HPDE6-E6E7 (cell line): ENCODE data around the gene PDE1A.

Experiments
- DNase-seq: peaks from one replicate; pipeline ENCODE4 v3.0.0; 2011; ENCODE audit warnings: missing footprints; ENCODE audit errors: extremely low spot score

The PDE1A gene

DNA sequence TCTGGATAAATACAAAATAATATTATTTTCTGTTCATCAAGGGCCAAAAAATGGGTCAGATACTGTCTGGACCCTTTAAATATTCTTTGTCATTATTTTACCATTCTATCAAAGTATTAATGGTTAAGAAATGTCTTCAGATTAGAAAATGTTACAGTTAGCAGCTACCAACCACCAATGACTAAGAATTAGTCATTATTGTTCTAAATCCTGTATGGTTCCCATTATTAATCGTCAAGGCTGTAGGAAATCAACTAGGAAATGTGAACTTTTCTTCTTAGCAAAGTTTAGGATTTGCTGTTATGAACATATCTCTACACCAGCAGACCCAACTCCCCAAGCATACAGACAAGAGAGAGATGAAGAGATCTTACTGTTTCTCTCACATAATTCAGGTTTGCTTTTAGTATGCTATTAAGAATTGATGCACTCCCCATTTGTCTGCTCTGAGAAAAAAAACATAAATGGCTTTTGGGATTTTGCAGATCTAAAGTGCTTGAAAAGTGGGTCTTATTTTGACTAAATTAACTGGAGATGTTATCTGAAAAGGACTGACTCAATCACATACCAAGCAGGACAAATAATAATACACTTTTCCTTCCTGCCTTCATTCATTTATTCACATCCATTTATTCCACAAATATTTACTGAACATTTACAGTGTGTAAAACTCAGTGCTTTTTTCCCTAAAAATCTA lies 293.5 kb downstream of the PDE1A start:
- DNase-seq, result no peak

DNA sequence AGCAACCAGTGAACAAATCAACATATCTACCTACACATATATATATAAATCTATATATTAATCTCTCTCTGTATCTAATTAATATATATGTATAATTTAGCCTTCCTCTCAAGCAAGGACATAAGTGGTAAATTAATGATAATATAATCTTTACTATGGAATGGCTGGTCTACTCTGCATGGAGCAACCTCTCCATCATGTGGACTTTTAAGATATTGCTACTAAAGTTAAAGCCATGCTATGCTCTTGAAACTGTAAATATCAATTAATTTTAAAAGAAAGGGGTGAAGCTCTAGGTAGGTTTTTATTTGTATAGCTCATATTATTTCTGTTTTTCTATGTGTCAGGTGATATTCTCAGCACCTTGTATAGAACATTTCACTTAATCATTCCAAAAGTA lies 294.2 kb downstream of the PDE1A start:
- no peak for DNase-seq

DNA sequence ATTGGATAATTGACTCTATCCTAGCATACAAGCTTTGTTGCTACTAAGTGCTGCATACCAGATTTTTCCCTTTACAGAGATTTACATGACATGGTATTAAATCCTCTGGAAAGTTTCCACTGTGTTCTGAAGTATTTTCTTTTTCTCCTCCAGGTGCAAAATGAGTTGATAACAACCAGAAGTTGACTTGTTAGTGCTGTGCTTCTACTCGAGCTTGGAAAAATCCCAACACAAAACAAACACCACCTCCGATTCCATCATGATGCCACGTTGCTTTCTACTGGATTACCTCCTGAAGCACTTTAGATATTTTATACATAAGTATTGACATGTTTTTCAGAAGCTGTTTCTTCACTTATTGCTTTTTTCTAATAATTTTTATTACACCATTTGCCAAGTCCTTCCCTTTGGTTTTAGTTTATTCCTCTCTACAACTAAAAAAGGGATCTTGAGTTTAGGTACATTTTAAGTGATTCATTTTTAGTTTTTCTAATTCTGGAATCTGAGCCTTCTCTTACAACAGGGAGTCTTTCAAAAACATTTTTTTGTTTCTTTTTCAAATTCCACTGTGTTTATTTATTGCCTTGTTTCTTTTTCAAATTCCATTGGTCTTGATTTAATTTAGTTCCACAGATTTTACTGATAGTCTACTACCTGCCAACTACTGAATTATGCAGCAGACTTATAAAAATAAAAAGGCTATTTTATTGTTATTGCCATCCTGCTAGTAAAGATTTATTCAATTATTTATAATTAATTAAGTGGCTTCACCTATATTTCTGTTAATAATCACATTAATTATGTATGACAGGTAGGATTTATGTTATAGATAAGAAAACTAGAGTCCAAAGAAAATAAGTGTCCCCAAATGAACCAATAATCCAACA lies 297.8 kb downstream of the PDE1A start:
- DNase-seq, result no peak

DNA sequence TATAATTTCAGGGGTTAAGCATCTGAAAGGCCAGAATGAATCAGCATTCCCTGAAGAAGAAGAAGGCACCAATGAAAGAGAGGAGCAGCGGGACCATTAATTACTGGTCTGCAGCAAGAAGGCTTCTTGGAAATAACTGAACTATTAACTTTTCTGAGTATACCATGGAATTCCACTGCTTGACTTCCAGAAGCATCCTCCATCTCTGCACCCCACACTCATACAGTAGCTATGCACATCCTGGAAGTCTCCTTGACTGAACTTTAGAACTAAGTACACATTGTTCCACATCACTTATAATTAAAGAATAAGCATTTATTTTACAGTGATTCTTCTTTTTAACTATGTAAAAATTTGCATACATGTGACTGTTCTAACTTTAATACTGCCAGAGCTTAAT lies 309.6 kb downstream of the PDE1A start:
- no peak for DNase-seq

DNA sequence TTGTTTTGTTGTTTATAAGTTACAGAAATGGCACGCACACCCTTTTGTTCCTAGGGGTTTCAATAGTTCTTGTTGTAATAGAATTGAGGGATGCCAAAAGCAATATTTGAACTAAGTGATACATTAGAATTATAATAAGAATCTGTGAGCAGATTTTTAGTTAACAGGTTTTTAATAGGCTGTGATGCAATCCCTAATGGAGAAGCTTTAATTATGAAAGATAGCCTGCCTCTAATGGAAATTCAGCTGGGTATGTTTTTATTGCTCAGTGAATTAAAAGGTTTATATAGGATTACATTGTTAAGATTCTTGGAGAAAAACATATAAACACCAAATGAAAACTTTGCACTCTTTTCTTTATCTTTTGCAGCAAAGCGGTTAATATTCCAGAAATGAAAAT lies 310.1 kb downstream of the PDE1A start:
- DNase-seq, result no peak

DNA sequence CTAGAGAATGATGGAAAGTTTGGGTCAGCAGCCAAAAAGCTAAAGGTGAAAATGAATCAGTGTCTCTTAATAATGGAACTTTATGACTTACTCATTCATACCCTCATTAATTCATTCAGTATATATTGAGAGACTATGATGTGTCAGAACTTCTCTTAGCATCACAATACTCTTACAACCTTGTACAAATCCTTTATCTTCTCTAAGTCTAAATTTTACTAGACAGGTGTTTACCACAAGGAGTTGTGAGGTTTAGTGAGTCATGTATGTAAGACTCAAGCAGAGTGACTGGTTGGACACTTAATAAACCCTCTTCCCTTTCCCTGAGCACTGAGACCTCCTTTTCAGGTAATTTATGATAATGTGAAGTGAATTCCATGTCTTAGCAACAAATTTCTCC lies 311.6 kb downstream of the PDE1A start:
- DNase-seq, result no peak

DNA sequence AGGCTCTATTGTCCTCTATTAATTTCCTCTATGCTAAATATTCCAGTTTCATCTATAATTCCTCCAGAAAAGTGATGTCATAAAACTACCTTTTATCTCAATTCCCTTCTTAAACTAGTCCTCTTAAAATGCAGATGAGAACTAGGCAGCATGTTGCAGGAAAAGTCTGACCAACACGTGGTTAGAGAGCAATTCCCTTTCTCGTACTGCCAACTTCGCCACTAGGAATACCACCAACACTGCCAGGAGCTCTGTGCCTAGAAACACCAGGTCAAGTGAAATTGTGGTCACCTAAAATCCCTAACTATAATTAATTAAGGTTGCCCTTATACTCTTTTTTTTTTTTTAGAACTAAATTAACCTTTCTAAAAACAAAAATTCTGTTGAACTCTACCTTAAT lies 313.5 kb downstream of the PDE1A start:
- DNase-seq, result no peak

DNA sequence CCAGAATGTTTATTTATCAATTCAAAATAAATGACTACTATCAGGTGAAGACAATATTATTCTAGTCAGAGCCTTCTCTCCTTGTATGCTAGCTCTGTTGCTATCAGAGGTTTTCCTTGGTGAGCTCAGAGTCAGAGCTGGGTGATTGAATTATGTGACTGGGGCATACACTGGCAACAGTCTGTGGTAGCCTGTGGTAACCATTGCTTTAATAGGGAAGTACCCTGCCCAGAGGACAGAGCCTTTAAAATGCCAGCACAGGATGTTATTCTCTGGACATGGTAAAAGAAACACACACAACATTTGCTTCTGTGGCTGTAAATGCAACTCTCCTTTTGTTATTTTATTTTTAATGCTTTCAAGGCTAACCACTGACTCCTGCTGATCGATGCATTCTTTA lies 316.5 kb downstream of the PDE1A start:
- no peak for DNase-seq

DNA sequence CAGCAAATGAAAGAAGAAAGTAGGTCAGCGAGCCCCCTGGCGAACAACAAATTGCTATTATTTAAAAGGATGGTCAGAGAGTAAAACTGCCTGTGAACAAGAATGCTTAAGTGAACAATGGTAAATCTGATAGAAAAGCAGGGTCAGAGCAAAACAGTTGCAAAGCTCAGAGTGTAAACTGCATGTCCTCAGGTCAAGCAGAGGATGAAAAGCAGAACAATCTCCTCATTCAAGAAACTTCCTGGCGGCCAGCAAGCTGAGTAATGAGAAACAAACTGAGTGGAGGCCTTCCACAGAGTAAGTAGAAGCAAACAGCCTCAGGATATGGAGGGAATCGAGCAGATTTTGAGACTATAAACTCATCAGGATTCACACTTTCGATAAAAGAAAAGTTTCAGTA lies 323.3 kb downstream of the PDE1A start:
- no peak for DNase-seq

DNA sequence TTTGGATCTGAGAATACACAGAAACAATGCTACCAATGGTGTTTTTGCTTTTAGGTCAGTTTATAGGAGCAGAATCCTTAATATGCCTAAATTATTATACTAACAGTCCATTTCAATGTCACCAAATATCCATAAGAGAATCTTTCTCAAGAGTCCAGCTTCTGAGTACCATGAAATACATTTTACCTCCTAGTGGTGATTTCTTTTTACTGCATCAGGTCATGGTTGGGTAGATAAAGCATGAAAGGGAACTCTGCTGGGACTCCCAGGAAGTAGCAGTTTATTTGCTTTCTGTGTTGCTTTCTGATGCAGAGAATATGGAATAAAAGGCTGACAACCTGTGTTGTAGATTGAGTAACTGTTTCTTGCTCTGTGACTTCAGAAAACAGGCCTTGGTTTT lies 325.6 kb downstream of the PDE1A start:
- DNase-seq, result no peak

DNA sequence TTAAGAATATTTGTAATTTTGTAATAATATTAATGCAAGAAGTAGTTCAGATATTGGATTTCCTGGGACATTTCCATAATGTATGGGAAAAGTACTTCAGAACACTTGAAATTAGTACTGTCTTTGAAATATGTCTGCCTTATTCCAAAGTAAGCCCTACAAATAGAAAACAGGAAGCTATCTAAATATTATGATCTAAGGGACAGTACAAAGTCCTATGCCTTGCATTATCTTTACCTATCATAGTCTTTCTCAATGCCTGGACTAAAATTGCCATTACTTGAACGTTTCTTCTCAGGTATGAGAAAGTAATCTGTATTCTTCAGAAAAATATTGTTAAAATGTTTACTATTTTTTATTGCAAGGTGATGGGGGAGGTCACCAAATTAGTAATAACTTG lies 328.2 kb downstream of the PDE1A start:
- DNase-seq, result no peak

DNA sequence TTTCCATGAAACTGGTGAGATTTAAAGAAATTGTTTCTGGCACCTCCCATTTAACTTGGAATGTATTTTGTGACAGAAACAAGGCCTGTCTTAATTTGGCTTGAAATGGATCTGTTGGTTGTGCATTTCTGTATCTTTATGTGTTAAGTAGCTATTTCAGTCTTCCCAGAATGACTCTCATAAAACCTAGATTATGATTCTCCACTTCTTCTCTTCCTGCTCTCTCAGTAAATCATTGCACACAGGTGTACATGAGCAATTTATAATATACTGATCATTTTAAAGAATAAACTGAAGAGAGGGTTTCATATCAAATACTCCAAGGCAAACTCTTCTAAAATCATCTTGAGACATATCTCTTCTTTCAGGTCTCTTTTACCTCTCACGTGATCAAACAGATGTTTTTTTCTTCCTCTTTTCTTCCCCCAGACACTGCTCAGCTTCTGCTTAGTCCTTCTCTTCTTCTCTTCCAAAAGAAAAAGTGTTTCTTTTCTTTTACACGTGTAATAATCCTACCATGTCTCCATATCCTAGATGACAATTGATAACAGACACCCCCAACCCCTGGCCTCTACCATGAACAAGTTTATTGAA lies 329.2 kb downstream of the PDE1A start:
- no peak for DNase-seq

DNA sequence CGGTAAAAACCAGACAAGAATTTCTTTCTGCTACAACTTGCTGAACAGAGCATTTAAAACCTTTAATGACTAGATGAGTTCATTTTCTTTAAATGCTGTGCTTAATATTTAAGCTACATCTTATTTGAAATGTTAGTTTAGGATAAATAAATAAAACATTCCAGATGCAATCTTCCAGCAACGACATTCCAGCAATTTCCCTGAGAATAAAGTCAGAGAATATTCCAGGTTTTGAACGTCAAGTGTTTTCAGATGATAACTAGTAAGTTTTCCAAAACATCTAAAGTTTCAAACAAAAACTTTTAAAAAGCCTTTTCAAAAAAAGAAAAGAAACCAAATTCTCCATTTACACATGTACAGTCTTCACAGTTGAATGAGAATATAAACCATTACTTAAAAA lies 336.4 kb downstream of the PDE1A start:
- no peak for DNase-seq
